Testis (tissue), 3 donors: ENCODE measurements around the gene P3H2. TPM values are rescaled to one million over a fixed set of nuclear protein-coding genes. Genes with fewer than 3 reads are reported as not detected.

Source experiments
- DNase-seq: peaks from one replicate; pipeline ENCODE4 v3.0.0-alpha.2; 2019
- H3K27ac ChIP-seq, 2 donors: fragments of 200-600 bp; sonication (generic); one replicate each; pipeline ENCODE4 v1.5.1; 2019
- H3K27me3 ChIP-seq: fragments of 200-600 bp; sonication (generic); one replicate; pipeline ENCODE4 v1.5.1; 2019
- H3K36me3 ChIP-seq: fragments of 200-600 bp; sonication (generic); one replicate; pipeline ENCODE4 v1.5.1; 2017; ENCODE audit warnings: low read depth; ENCODE audit errors: missing control alignments
- H3K4me1 ChIP-seq: fragments of 200-600 bp; sonication (generic); one replicate; pipeline ENCODE4 v1.5.1; 2019
- H3K4me3 ChIP-seq, 2 donors: fragments of 200-600 bp; sonication (generic); one replicate each; pipeline ENCODE4 v1.5.1; 2017 to 2019
- H3K9me3 ChIP-seq: fragments of 200-600 bp; sonication (generic); one replicate; pipeline ENCODE4 v1.5.1; 2017
- CTCF ChIP-seq, 3 experiments: fragments of 450-650 bp in 2 of 3; fragments of 200-600 bp in 1 of 3; sonication (generic) in 1 of 3; IDR thresholded peaks; one replicate each; pipeline ENCODE4 v1.5.1; 2016 to 2019; ENCODE audit warnings: antibody characterized with exemption in 3 of 3, mild to moderate bottlenecking in 2 of 3, moderate library complexity in 1 of 3
- POLR2A ChIP-seq: fragments of 450-650 bp; IDR thresholded peaks from one replicate; pipeline ENCODE4 v1.6.1; 2017; ENCODE audit warnings: antibody characterized with exemption, mild to moderate bottlenecking, moderate library complexity
- WGBS, 2 donors: methylation state at CpG; one replicate each; pipeline ENCODE4 v1.1.5; 2018; 5-methylcytosine and 5-hydroxymethylcytosine counted together
- intact Hi-C: fragments of 100-400 bp; cut with DNase I; formaldehyde crosslinking; loops from one replicate; pipeline ENCODE4 v1.15.1; 2023; ENCODE audit warnings: low total_unique reads
- polyA plus RNA-seq: library from polyadenylated mRNA; stranded (reverse); fragments of 350-450 nt; fragmentation: Illumina TruSeq; extraction: RNeasy Lipid Tissue Mini Kit (QIAGEN cat#74804); gene quantifications from one replicate; pipeline ENCODE4 v1.2.3, GENCODE V29; 2014; ENCODE audit warnings: low read depth, low replicate concordance; ENCODE audit not compliant: insufficient read depth
- total RNA-seq, 2 donors: library from RNA; depleted of rRNA; stranded (reverse); fragments of >200 nt; gene quantifications; one replicate each; pipeline ENCODE4 v1.2.3, GENCODE V29; 2016

Gene P3H2
- total and polyA plus RNA-seq, 3 donors from 2014 or later = 7.2 to 11.0 (median 10.1) TPM

DNA sequence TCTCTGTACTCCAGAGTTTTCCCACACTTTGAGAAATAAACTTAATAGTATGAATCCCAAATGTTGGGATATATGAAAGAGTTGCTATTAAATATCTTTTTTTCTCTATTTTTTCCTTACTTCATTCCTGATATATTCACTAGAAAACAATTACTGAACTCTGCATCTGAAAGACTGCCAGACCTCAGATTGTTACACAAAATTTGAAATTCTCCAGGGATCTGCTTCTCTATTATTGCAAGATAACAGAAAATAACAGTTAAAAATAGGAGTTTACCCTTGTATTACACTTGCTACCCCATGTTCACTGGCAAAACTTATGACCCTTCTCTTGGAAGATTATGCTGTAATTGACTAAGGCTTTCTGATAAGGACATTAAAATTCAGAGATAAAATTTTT, 11.7 kb upstream of the P3H2 start:
- intact Hi-C loops = no loop called here
- DNase-seq = no peak
- no peaks in the 10 kb centered on the region for H3K36me3 ChIP-seq

DNA sequence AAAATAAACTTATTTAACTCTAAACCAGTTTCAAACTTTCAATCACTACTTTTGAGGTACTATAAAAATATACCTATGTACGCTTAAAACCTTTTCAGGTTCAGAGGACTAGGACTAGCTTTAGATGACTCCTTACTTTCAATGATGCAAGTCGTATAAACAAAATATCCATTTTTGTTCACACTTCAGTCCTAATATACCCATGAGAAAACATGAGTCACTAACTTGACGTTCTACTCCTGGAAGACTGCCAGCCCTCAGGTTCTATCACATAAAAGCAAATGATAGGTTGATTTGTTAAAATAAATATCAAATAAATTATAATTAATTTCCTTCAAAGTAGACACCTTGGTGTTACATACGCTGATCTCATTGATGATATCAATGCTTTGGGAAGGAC, 10.6 kb upstream of the P3H2 start:
- no peak for TF ChIP-seq POLR2A
- TF ChIP-seq CTCF (IDR thresholded peaks at IDR 0.05) = no peak
- no peak overlapping the region for H3K27ac ChIP-seq
- no peaks in the 10 kb centered on the region for H3K4me1 ChIP-seq
- intact Hi-C loops = no loop called here
- no peak overlapping the region for H3K4me3 ChIP-seq
- no peaks in the 10 kb centered on the region for H3K27me3 ChIP-seq
- H3K36me3 ChIP-seq = no peaks in the 10 kb centered on the region
- no peak for DNase-seq
- H3K9me3 ChIP-seq = no peaks in the 10 kb centered on the region
- WGBS, 2 donors = 67 to 80% methylated on average over 4 of the region's 4 CpGs

More for the DNA sequence above, 11.7 kb upstream of the P3H2 start:
- Histone ChIP-seq H3K27ac (no peak overlapping the region), H3K4me3 (no peak overlapping the region), H3K9me3 (no peaks in the 10 kb centered on the region), H3K4me1 (no peaks in the 10 kb centered on the region), H3K27me3 (no peaks in the 10 kb centered on the region)
- TF ChIP-seq POLR2A = no peak
- TF ChIP-seq CTCF (IDR thresholded peaks at IDR 0.05) = no peak

DNA sequence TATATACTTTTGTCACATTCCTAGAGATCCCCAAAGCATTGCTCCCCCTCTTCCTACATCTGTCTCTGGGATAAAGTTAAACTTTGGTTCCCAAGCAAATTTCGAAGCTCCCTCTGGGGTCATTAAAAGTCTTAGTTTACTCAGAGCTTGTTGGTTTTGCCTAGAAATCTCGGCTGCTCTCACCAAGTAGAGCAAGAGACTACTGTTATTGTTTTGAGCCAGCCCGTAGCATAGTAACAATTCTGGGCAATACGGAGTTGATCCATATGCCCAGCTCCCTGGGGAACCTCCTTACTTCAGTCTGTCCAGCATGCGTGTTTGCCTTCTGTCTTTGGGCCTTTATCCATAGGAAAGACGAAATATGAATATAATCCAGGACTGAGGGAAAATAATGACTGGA, 10.0 kb upstream of the P3H2 start:
- intact Hi-C loops = no loop called here
- Histone ChIP-seq H3K36me3 (no peaks in the 10 kb centered on the region), H3K4me3 (no peak overlapping the region), H3K4me1 (no peaks in the 10 kb centered on the region), H3K27ac (no peak overlapping the region), H3K27me3 (no peaks in the 10 kb centered on the region), H3K9me3 (no peaks in the 10 kb centered on the region)
- no peak for DNase-seq
- 90 to 91% methylated on average over 6 of the region's 6 CpGs for WGBS, 2 donors
- TF ChIP-seq POLR2A (no peak), CTCF (IDR thresholded peaks at IDR 0.05) (no peak)

- intact Hi-C loops = no loop called here
- TF ChIP-seq POLR2A = no peak
- TF ChIP-seq CTCF (IDR thresholded peaks at IDR 0.05) = no peak
- Histone ChIP-seq H3K4me1 (no peaks in the 10 kb centered on the region), H3K27me3 (no peaks in the 10 kb centered on the region), H3K9me3 (no peaks in the 10 kb centered on the region), H3K36me3 (no peaks in the 10 kb centered on the region), H3K27ac (no peak overlapping the region), H3K4me3 (no peak overlapping the region)
- WGBS, 2 donors = 83 to 94% methylated on average over 2 of the region's 2 CpGs
- DNase-seq = no peak
Measured at GRCh38 chr3:190130037-190130436, 9.3 kb upstream of the P3H2 start.

GRCh38 chr3:190127797-190128196, 7.1 kb upstream of the P3H2 start:
- H3K4me3 ChIP-seq = no peak overlapping the region
- DNase-seq = no peak
- no peaks in the 10 kb centered on the region for H3K27me3 ChIP-seq
- intact Hi-C loops = no loop called here
- WGBS, 2 donors = 78 to 82% methylated on average over 6 of the region's 6 CpGs
- TF ChIP-seq CTCF (IDR thresholded peaks at IDR 0.05) (no peak), POLR2A (no peak)
- H3K9me3 ChIP-seq = no peaks in the 10 kb centered on the region
- no peak overlapping the region for H3K27ac ChIP-seq
- no peaks in the 10 kb centered on the region for H3K36me3 ChIP-seq
- no peaks in the 10 kb centered on the region for H3K4me1 ChIP-seq
